Spleen (tissue), 11 donors: ENCODE results near the gene HTR3B. TPM values are rescaled to one million over a fixed set of nuclear protein-coding genes. Genes with fewer than 3 reads are reported as not detected.
A peak's percentile ranks its signal among the peaks of the same experiment; 100 is the strongest.

Experiments
- DNase-seq: peaks from one replicate; pipeline ENCODE4 v3.0.0-alpha.2; 2020
- H3K27ac ChIP-seq, 8 donors: fragments of 200-600 bp; sonication (generic) in 7 of 8; 1 replicate in 4 of 8; 2 replicates in 4 of 8; pipeline versions ENCODE4 v1.5.0 to v1.8.0; 2016 to 2021; ENCODE audit warnings: inconsistent platforms in 4 of 8, mild to moderate bottlenecking in 4 of 8, moderate library complexity in 1 of 8
- H3K27me3 ChIP-seq, 7 donors: fragments of 200-600 bp; sonication (generic) in 6 of 7; replicated peaks in 1 of 7; 1 replicate in 4 of 7; 2 replicates in 3 of 7; pipeline versions ENCODE4 v1.5.0 to v1.8.0; 2016 to 2021; ENCODE audit warnings: inconsistent platforms in 3 of 7, mild to moderate bottlenecking in 1 of 7
- H3K36me3 ChIP-seq, 6 donors: fragments of 200-600 bp; sonication (generic) in 5 of 6; 1 replicate in 4 of 6; 2 replicates in 2 of 6; pipeline versions ENCODE4 v1.5.0 to v1.8.0; 2016 to 2021; ENCODE audit warnings: inconsistent platforms in 2 of 6
- H3K4me1 ChIP-seq, 6 donors: fragments of 200-600 bp; sonication (generic) in 5 of 6; 1 replicate in 3 of 6; 2 replicates in 3 of 6; pipeline versions ENCODE4 v1.5.0 to v1.8.0; 2016 to 2021; ENCODE audit warnings: inconsistent platforms in 3 of 6
- H3K4me3 ChIP-seq, 8 donors: fragments of 200-600 bp; sonication (generic) in 7 of 8; 1 replicate in 4 of 8; 2 replicates in 4 of 8; pipeline versions ENCODE4 v1.5.0 to v1.8.0; 2016 to 2021; ENCODE audit warnings: inconsistent platforms in 4 of 8, mild to moderate bottlenecking in 4 of 8, moderate library complexity in 2 of 8
- H3K9me3 ChIP-seq, 8 donors: fragments of 200-600 bp; sonication (generic) in 7 of 8; 1 replicate in 4 of 8; 2 replicates in 4 of 8; pipeline versions ENCODE4 v1.5.0 to v1.8.0; 2016 to 2021; ENCODE audit warnings: inconsistent platforms in 4 of 8
- CTCF ChIP-seq, 11 experiments: fragments of 200-600 bp in 7 of 11; fragments of 450-650 bp in 4 of 11; sonication (generic) in 4 of 11; IDR thresholded peaks in 8 of 11; conservative IDR thresholded peaks in 3 of 11; 1 replicate in 7 of 11; 2 replicates in 4 of 11; pipeline versions ENCODE4 v1.4.0 to v1.8.0; 2016 to 2021; ENCODE audit warnings: antibody characterized with exemption in 11 of 11, inconsistent platforms in 4 of 11, mild to moderate bottlenecking in 1 of 11
- POLR2A ChIP-seq, 3 donors: fragments of 450-650 bp; IDR thresholded peaks; one replicate each; pipeline ENCODE4 v1.5.1; 2017; ENCODE audit warnings: antibody characterized with exemption in 3 of 3, mild to moderate bottlenecking in 1 of 3
- POLR2AphosphoS5 ChIP-seq, 3 donors: sonication (generic); formaldehyde crosslinking; IDR thresholded peaks; one replicate each; pipeline ENCODE4 v1.5.1; 2017; ENCODE audit warnings: antibody characterized with exemption in 3 of 3
- WGBS, 5 donors: extraction: QIAGEN DNeasy Blood & Tissue Kit in 3 of 5; methylation state at CpG; one replicate each; pipeline versions ENCODE4 v1.1.5 to v1.1.7; 2013 to 2018; 5-methylcytosine and 5-hydroxymethylcytosine counted together
- intact Hi-C: fragments of 100-400 bp; cut with DNase I; formaldehyde crosslinking; loops from one replicate; pipeline ENCODE4 v1.15.0; 2023; ENCODE audit warnings: low total_unique reads
- polyA plus RNA-seq, 3 donors: library from polyadenylated mRNA; stranded (reverse); fragments of 200-250 nt; gene quantifications; one replicate each; pipeline ENCODE4 v1.2.1, GENCODE V29; 2013
- total RNA-seq, 7 donors: library from RNA; depleted of rRNA in 3 of 7; stranded (reverse); fragments of >200 nt in 3 of 7; fragmentation: NEBNext Ultra II Directional in 4 of 7; extraction: Animal tissue kit (Norgen Biotek cat#: 25700) in 4 of 7; gene quantifications; one replicate each; pipeline versions ENCODE4 v1.1.0 to v1.2.1, GENCODE V29; 2016 to 2021
- donor health status: healthy with polysubstance abuse.
- donor health status: DM: no; HTN: no; CAD: no; lungs with moderate emphysema.
- donor health status: DM: no; HTN: no; CAD: no.
- donor health status: Bipolar disorder and iron deficiency.
- donor health status: healthy.
- donor health status: DM: no; HTN: no; CAD: no.
- donor health status: DM: yes; HTN: yes; CAD: no.

Gene HTR3B
- total and polyA plus RNA-seq, 10 donors: not detected

- no peak for DNase-seq
- Histone ChIP-seq H3K4me1 (peaks cover 0 to 37% (median 12%) of the 10 kb centered on the region in 6 donors), H3K9me3 (no peaks in the 10 kb centered on the region), H3K27ac (peak overlapping the region in 5 of 8 donors; percentile 14 to 58 (median 35)), H3K4me3 (no peak overlapping the region), H3K36me3 (peaks cover 0 to 6% (median 0%) of the 10 kb centered on the region in 6 donors), H3K27me3 (no peaks in the 10 kb centered on the region)
- no peak for TF ChIP-seq POLR2A (IDR thresholded peaks at IDR 0.05)
- TF ChIP-seq CTCF (IDR thresholded peaks at IDR 0.05 in 8 of 11, conservative IDR thresholded peaks at IDR 0.05 in 3 of 11): no peak
- no peak for TF ChIP-seq POLR2AphosphoS5 (IDR thresholded peaks at IDR 0.05)
- intact Hi-C loops: no loop called here
Measured at GRCh38 chr11:113859665-113860064, 44.9 kb upstream of the HTR3B start.

- Histone ChIP-seq H3K9me3 (no peaks in the 10 kb centered on the region), H3K27ac (peak overlapping the region in 3 of 8 donors; percentile 34 to 66 (median 35)), H3K36me3 (peaks cover 0 to 15% (median 0%) of the 10 kb centered on the region in 6 donors), H3K4me3 (no peak overlapping the region), H3K27me3 (no peaks in the 10 kb centered on the region), H3K4me1 (peaks cover 0 to 44% (median 9%) of the 10 kb centered on the region in 6 donors)
- no peak for DNase-seq
- intact Hi-C loops: no loop called here
- WGBS, 5 donors: 73 to 81% (median 78%) methylated on average over 5 of the region's 5 CpGs
- no peak for TF ChIP-seq POLR2AphosphoS5 (IDR thresholded peaks at IDR 0.05)
- no peak for TF ChIP-seq CTCF (IDR thresholded peaks at IDR 0.05 in 8 of 11, conservative IDR thresholded peaks at IDR 0.05 in 3 of 11)
- no peak for TF ChIP-seq POLR2A (IDR thresholded peaks at IDR 0.05)
Measured at GRCh38 chr11:113862435-113862834, 42.2 kb upstream of the HTR3B start.

- DNase-seq: no peak
- Histone ChIP-seq H3K36me3 (peaks cover 0 to 18% (median 0%) of the 10 kb centered on the region in 6 donors), H3K27me3 (no peaks in the 10 kb centered on the region), H3K4me3 (no peak overlapping the region), H3K27ac (peak overlapping the region in 1 of 8 donors; percentile 18), H3K9me3 (no peaks in the 10 kb centered on the region), H3K4me1 (peaks cover 0 to 53% (median 6%) of the 10 kb centered on the region in 6 donors)
- intact Hi-C loops: no loop called here
- TF ChIP-seq POLR2AphosphoS5 (IDR thresholded peaks at IDR 0.05): no peak
- no peak for TF ChIP-seq POLR2A (IDR thresholded peaks at IDR 0.05)
- TF ChIP-seq CTCF (IDR thresholded peaks at IDR 0.05 in 8 of 11, conservative IDR thresholded peaks at IDR 0.05 in 3 of 11): no peak
- WGBS, 5 donors: 94 to 98% (median 97%) methylated on average over 3 of the region's 3 CpGs
Measured at GRCh38 chr11:113864410-113864809, 40.2 kb upstream of the HTR3B start.

GRCh38 chr11:113865873-113866272, 38.7 kb upstream of the HTR3B start:
- intact Hi-C loops: no loop called here
- Histone ChIP-seq H3K4me1 (peaks cover 0 to 53% (median 4%) of the 10 kb centered on the region in 6 donors), H3K36me3 (peaks cover 0 to 26% (median 0%) of the 10 kb centered on the region in 6 donors), H3K27me3 (no peaks in the 10 kb centered on the region), H3K4me3 (no peak overlapping the region), H3K9me3 (no peaks in the 10 kb centered on the region), H3K27ac (peak overlapping the region in 1 of 8 donors; percentile 2)
- WGBS, 5 donors: 95 to 99% (median 97%) methylated on average over 8 of the region's 8 CpGs
- DNase-seq: no peak
- TF ChIP-seq POLR2AphosphoS5 (IDR thresholded peaks at IDR 0.05): no peak
- TF ChIP-seq POLR2A (IDR thresholded peaks at IDR 0.05): no peak
- no peak for TF ChIP-seq CTCF (IDR thresholded peaks at IDR 0.05 in 8 of 11, conservative IDR thresholded peaks at IDR 0.05 in 3 of 11)
